Measurements from ENCODE around the gene ABCD2.
"Not testable (repeated sequence)": the region's sequence is repeated elsewhere in the genome, so short reads cannot be mapped to it uniquely, and the experiment has no call there.

ABCD2 gene

GRCh38 chr12:39606712-39607423, 12.7 kb downstream of the ABCD2 start:
- DNase-seq = no peak
- no peaks in the 10 kb centered on the region for H3K9me3 ChIP-seq
- H3K4me1 ChIP-seq = no peaks in the 10 kb centered on the region; the same call in 1 of the 2 replicates
- H3K36me3 ChIP-seq = peaks cover 48% of the 10 kb centered on the region
- no peak overlapping the region for H3K4me3 ChIP-seq (ENCODE audit: low read depth, low read length)
- H3K27me3 ChIP-seq = no peaks in the 10 kb centered on the region
- TF ChIP-seq, protein P1, sequence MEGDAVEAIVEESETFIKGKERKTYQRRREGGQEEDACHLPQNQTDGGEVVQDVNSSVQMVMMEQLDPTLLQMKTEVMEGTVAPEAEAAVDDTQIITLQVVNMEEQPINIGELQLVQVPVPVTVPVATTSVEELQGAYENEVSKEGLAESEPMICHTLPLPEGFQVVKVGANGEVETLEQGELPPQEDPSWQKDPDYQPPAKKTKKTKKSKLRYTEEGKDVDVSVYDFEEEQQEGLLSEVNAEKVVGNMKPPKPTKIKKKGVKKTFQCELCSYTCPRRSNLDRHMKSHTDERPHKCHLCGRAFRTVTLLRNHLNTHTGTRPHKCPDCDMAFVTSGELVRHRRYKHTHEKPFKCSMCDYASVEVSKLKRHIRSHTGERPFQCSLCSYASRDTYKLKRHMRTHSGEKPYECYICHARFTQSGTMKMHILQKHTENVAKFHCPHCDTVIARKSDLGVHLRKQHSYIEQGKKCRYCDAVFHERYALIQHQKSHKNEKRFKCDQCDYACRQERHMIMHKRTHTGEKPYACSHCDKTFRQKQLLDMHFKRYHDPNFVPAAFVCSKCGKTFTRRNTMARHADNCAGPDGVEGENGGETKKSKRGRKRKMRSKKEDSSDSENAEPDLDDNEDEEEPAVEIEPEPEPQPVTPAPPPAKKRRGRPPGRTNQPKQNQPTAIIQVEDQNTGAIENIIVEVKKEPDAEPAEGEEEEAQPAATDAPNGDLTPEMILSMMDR (IDR thresholded peaks at IDR 0.05; ENCODE audit: low read depth, low read length) = no peak

- Histone ChIP-seq H3K36me3 (peaks cover 48% of the 10 kb centered on the region), H3K27me3 (no peaks in the 10 kb centered on the region), H3K9me3 (no peaks in the 10 kb centered on the region), H3K4me3 (ENCODE audit: low read depth, low read length) (no peak overlapping the region), H3K4me1 (no peaks in the 10 kb centered on the region)
- TF ChIP-seq, protein P1 (IDR thresholded peaks at IDR 0.05; ENCODE audit: low read depth, low read length) = no peak
- no peak for DNase-seq
Measured at GRCh38 chr12:39605996-39606395, 13.6 kb downstream of the ABCD2 start.

- Histone ChIP-seq H3K4me1 (no peaks in the 10 kb centered on the region), H3K9me3 (no peaks in the 10 kb centered on the region), H3K27me3 (no peaks in the 10 kb centered on the region), H3K4me3 (ENCODE audit: low read depth, low read length) (no peak overlapping the region), H3K36me3 (peaks cover 50% of the 10 kb centered on the region)
- no peak for DNase-seq
- TF ChIP-seq, protein P1 (IDR thresholded peaks at IDR 0.05; ENCODE audit: low read depth, low read length) = no peak
Measured at GRCh38 chr12:39605501-39605900, 14.1 kb downstream of the ABCD2 start.

GRCh38 chr12:39603065-39603464, 16.5 kb downstream of the ABCD2 start:
- no peak for DNase-seq
- Histone ChIP-seq H3K27me3 (no peaks in the 10 kb centered on the region), H3K4me3 (ENCODE audit: low read depth, low read length) (no peak overlapping the region), H3K4me1 (no peaks in the 10 kb centered on the region), H3K9me3 (no peaks in the 10 kb centered on the region), H3K36me3 (peaks cover 62% of the 10 kb centered on the region)
- TF ChIP-seq, protein P1 (IDR thresholded peaks at IDR 0.05; ENCODE audit: low read depth, low read length) = no peak

GRCh38 chr12:39601951-39602350, 17.7 kb downstream of the ABCD2 start:
- DNase-seq = not testable (repeated sequence)

GRCh38 chr12:39595928-39596327, 23.7 kb downstream of the ABCD2 start:
- Histone ChIP-seq H3K4me3 (ENCODE audit: low read depth, low read length) (no peak overlapping the region), H3K27me3 (no peaks in the 10 kb centered on the region), H3K36me3 (peaks cover 53% of the 10 kb centered on the region), H3K9me3 (no peaks in the 10 kb centered on the region), H3K4me1 (0 out of 2 replicates have a peak, but pooled peaks cover 3% of the 10 kb centered on the region)
- TF ChIP-seq, protein P1 (IDR thresholded peaks at IDR 0.05; ENCODE audit: low read depth, low read length) = no peak
- no peak for DNase-seq

More at GRCh38 chr12:39601951-39602350, 17.7 kb downstream of the ABCD2 start:
- H3K4me3 ChIP-seq (ENCODE audit: low read depth, low read length); H3K9me3 ChIP-seq; H3K4me1 ChIP-seq; H3K27me3 ChIP-seq: not testable (repeated sequence)
- H3K36me3 ChIP-seq = peaks cover 64% of the 10 kb centered on the region

Data from BE2C (cell line).